ENCODE measurements around the gene AFAP1.

DNA sequence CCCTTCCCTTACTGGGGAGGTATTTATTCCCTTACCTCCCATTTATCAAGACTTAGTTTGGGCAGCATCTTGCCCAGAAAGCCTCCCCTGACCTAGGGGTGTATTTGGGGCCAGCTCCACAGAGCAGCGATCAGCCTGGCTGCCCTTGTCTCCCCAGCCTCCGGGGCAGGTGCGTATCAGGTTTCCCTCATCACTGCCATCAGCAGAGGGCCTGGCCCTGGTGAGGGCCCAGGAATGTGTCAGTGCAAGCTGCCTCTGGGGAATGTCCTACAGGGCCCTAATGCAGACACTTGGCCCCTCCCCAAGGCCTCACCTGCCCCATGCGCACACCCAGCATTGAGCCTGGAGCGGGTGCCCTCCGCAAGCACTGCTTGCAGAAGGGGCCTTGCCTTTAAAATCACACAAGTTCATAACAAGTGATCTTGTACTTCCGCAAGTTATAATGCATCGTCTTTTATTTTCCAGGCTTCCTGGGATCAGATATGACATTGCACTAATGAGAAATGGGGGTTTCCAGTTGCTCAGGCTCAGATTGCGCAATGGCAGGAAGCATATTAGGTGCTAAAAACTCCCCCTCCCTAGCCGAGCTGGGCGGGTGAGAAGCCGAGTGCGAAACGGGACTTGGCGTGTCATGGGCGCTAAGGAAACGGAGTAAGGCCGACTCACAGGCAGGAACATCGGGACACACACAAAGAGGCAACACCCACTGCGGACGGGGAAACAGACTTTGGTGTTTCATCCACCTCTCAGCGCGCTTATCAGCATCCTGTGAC is 25.4 kb upstream of the AFAP1 start:
- TF ChIP-seq ZNF274 (IDR thresholded peaks at IDR 0.05; ENCODE audit: low read depth, low read length), result no peak
- TF ChIP-seq SUZ12 (IDR thresholded peaks at IDR 0.05; ENCODE audit: extremely low read depth, insufficient read depth, insufficient read length), result no peak
- no peak for TF ChIP-seq YY1 (IDR thresholded peaks at IDR 0.05; ENCODE audit: insufficient read depth, insufficient read length)
